ENCODE results near the gene MYO1F. TPM values are rescaled to one million over a fixed set of nuclear protein-coding genes. Genes with fewer than 3 reads are reported as not detected.
"Not testable (repeated sequence)": the region's sequence is repeated elsewhere in the genome, so short reads cannot be mapped to it uniquely, and the experiment has no call there.

Gene MYO1F
- total and polyA plus RNA-seq, 2 of the 13 experiments (the other 11 are each of a cell fraction or from before 2014, with no cell fraction given), result 0.09 to 0.13 TPM

DNA sequence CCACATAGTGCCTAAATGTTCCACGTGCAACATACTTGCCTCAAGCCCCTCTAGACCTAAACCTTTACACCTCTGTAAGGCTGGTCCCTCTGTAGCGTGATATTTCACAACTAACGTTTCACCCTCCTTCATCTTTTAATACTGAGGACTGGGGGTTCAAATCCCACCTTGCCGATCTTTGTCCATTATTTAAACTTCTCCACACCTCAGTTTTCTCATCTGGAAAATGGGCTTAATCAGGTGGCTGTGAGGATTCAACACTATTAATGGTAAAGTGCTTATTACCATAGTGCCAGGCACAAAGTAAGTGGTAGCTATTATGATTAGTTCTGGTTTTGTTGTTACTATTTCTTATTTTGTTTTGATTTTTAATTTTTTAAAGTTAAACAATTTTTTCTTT, 40.7 kb upstream of the MYO1F start:
- H3K9ac ChIP-seq (ENCODE audit: insufficient read depth, low read depth, low read length), result no peak overlapping the region
- no peak overlapping the region for H3K4me2 ChIP-seq (ENCODE audit: low read depth, low read length)
- H3K36me3 ChIP-seq (replicated peaks in 1 of 2; ENCODE audit: control insufficient read depth in 1 of 2, insufficient read depth in 2 of 2, low read length in 2 of 2), result no peaks in the 10 kb centered on the region
- POLR2A ChIA-PET, result interaction anchor here (1.2 kb wide), 2 partner anchors 13 to 24 kb away, joined by 3 to 5 read pairs; partner anchors contain the start of gene NFILZ
- peaks cover 22% of the 10 kb centered on the region for H3K4me1 ChIP-seq (ENCODE audit: insufficient read depth, low read length)
- DNase-seq (ENCODE audit: low spot score) (no peak), FAIRE-seq (no peak), ATAC-seq (no peak)
- no peak overlapping the region for H3K27ac ChIP-seq (ENCODE audit: extremely low read length, insufficient read depth, low read length)
- no peak overlapping the region for H2AFZ ChIP-seq (ENCODE audit: low read length)
- H4K20me1 ChIP-seq (ENCODE audit: insufficient read depth, low read length), result no peaks in the 10 kb centered on the region
- CTCF ChIA-PET (ENCODE audit: low intra/inter-chr PET ratio, low total read pairs), result no interaction called here
- 49% methylated on average over 4 of the region's 4 CpGs for WGBS (ENCODE audit: low lambda C conversion rate)
- no peaks in the 10 kb centered on the region for H3K27me3 ChIP-seq (ENCODE audit: control insufficient read depth in 1 of 2, insufficient read depth in 2 of 2, low read length in 2 of 2)
- no peak overlapping the region for H3K4me3 ChIP-seq (replicated peaks in 1 of 3; ENCODE audit: insufficient read depth in 1 of 3, low read depth in 2 of 3, low read length in 3 of 3)
- no peaks in the 10 kb centered on the region for H3K79me2 ChIP-seq (ENCODE audit: insufficient read depth, low read length)
- no peaks in the 10 kb centered on the region for H3K9me3 ChIP-seq (ENCODE audit: low read length)
- BruUV-seq (replicated peaks), result no TSS peak
- in situ Hi-C loops (cut with HindIII; ENCODE audit: extremely low pct_ligation_motif_present, low pct_unique_long_range_greater_than_20kb), result no loop called here
- no peak for TF ChIP-seq ATM (IDR thresholded peaks at IDR 0.05; ENCODE audit: borderline replicate concordance)
- TF ChIP-seq ZMYM3 (CRISPR knock-in tag; IDR thresholded peaks at IDR 0.05), result 0 out of 2 replicates have a peak, but pooled peaks have one; percentile 25
- peak; percentile 93 for TF ChIP-seq ZNF629 (CRISPR knock-in tag; conservative IDR thresholded peaks at IDR 0.05)
- intact Hi-C loops (cut with micrococcal nuclease; ENCODE audit: unreplicated experiment), result no loop called here

DNA sequence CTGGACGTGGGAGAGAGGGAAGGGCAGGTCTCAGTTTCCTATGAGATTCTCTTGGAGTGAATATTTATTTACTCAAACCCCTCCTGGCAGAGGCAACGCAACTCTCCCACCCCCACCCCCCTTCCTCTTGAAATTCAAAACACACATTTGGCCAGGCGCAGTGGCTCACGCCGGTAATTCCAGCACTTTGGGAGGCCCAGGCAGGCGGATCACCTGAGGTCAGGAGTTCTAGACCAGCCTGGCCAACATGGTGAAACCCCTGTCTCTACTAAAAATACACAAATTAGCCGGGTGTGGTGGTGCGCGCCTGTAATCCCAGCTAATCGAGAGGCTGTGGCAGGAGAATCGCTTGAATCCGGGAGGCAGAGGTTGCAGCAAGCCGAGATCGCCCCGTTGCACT, 40.1 kb upstream of the MYO1F start:
- DNase-seq (ENCODE audit: low spot score); H4K20me1 ChIP-seq (ENCODE audit: insufficient read depth, low read length); H3K9me3 ChIP-seq (ENCODE audit: low read length); FAIRE-seq; H3K79me2 ChIP-seq (ENCODE audit: insufficient read depth, low read length); ATAC-seq; H3K4me3 ChIP-seq (replicated peaks in 1 of 3; ENCODE audit: insufficient read depth in 1 of 3, low read depth in 2 of 3, low read length in 3 of 3); BruUV-seq (replicated peaks); H3K27ac ChIP-seq (ENCODE audit: extremely low read length, insufficient read depth, low read length); intact Hi-C loops (cut with micrococcal nuclease; ENCODE audit: unreplicated experiment); in situ Hi-C loops (cut with HindIII; ENCODE audit: extremely low pct_ligation_motif_present, low pct_unique_long_range_greater_than_20kb); H3K9ac ChIP-seq (ENCODE audit: insufficient read depth, low read depth, low read length); H2AFZ ChIP-seq (ENCODE audit: low read length); H3K36me3 ChIP-seq (replicated peaks in 1 of 2; ENCODE audit: control insufficient read depth in 1 of 2, insufficient read depth in 2 of 2, low read length in 2 of 2); H3K27me3 ChIP-seq (ENCODE audit: control insufficient read depth in 1 of 2, insufficient read depth in 2 of 2, low read length in 2 of 2): not testable (repeated sequence)
- Histone ChIP-seq H3K4me1 (ENCODE audit: insufficient read depth, low read length) (peaks cover 22% of the 10 kb centered on the region), H3K4me2 (ENCODE audit: low read depth, low read length) (peak overlapping the region; percentile 3; the same call in 1 of the 2 replicates)
- POLR2A ChIA-PET, result interaction anchor here (1.2 kb wide), 2 partner anchors 14 to 25 kb away, joined by 3 to 5 read pairs; partner anchors contain the start of gene NFILZ
- CTCF ChIA-PET (ENCODE audit: low intra/inter-chr PET ratio, low total read pairs), result interaction anchor here (4.3 kb wide), 1 partner anchor 25 kb away, joined by 45 read pairs; no protein-coding TSS in a partner anchor
- whole genome bisulfite sequencing (ENCODE audit: low lambda C conversion rate), result 28% methylated on average over 15 of the region's 15 CpGs

All from HepG2 (cell line).